Kidney (tissue), 14 donors: ENCODE results near the gene PHF2. TPM values are rescaled to one million over a fixed set of nuclear protein-coding genes. Genes with fewer than 3 reads are reported as not detected.

Experiments
- DNase-seq, 5 donors: peaks; one replicate each; pipeline ENCODE4 v3.0.0-alpha.2; 2013 to 2020
- FAIRE-seq: peaks from 2 replicates; lab custom pipeline; 2012; peaks lifted over from hg19 to GRCh38; lab: Jason Lieb, UNC
- H3K27ac ChIP-seq, 2 donors: one replicate each; pipeline ENCODE4 v1.7.0; 2013; ENCODE audit warnings: low read depth in 2 of 2, low read length in 2 of 2, inconsistent platforms in 1 of 2
- H3K27me3 ChIP-seq: one replicate; pipeline ENCODE4 v1.7.1; 2013; ENCODE audit warnings: low read length, inconsistent platforms; ENCODE audit not compliant: control insufficient read depth, insufficient read depth
- H3K36me3 ChIP-seq, 3 donors: one replicate each; pipeline versions ENCODE4 v1.7.0 to v1.7.1; 2013; ENCODE audit warnings: low read length in 3 of 3, control low read depth in 1 of 3, inconsistent platforms in 1 of 3; ENCODE audit not compliant: insufficient read depth in 3 of 3, control insufficient read depth in 2 of 3
- H3K4me1 ChIP-seq, 3 donors: one replicate each; pipeline versions ENCODE4 v1.7.0 to v1.7.1; 2013; ENCODE audit warnings: low read length in 3 of 3, inconsistent platforms in 1 of 3, low read depth in 1 of 3; ENCODE audit not compliant: control insufficient read depth in 2 of 3, insufficient read depth in 2 of 3
- H3K4me3 ChIP-seq, 3 donors: one replicate each; pipeline versions ENCODE4 v1.7.0 to v1.8.1; 2013; ENCODE audit warnings: low read length in 3 of 3, control low read depth in 1 of 3, inconsistent platforms in 1 of 3
- H3K9ac ChIP-seq, 3 donors: one replicate each; pipeline versions ENCODE4 v1.7.0 to v1.7.1; 2013; ENCODE audit warnings: low read length in 3 of 3, control low read depth in 1 of 3, inconsistent platforms in 1 of 3
- H3K9me3 ChIP-seq, 3 donors: one replicate each; pipeline versions ENCODE4 v1.7.0 to v1.7.1; 2013; ENCODE audit warnings: low read length in 3 of 3, control low read depth in 1 of 3, inconsistent platforms in 1 of 3; ENCODE audit not compliant: control insufficient read depth in 2 of 3, insufficient read depth in 1 of 3
- intact Hi-C: fragments of 100-400 bp; cut with DNase I; formaldehyde crosslinking; loops from one replicate; pipeline ENCODE4 v1.11.1; 2022
- polyA plus RNA-seq: library from polyadenylated mRNA; stranded (reverse); fragments of 350-450 nt; fragmentation: Illumina TruSeq; extraction: RNeasy Lipid Tissue Mini Kit (QIAGEN cat#74804); gene quantifications from one replicate; pipeline ENCODE4 v1.2.3, GENCODE V29; 2014; ENCODE audit warnings: low read depth, low replicate concordance; ENCODE audit not compliant: insufficient read depth
- total RNA-seq: library from RNA; stranded (reverse); fragmentation: NEBNext Ultra II Directional; extraction: Animal tissue kit (Norgen Biotek cat#: 25700); gene quantifications from one replicate; pipeline ENCODE4 v1.2.1, GENCODE V29; 2021
- TF ChIP-seq, protein P1 (sequence below): IDR thresholded peaks from 3 replicates; pipeline ENCODE4 v1.5.1; 2012; ENCODE audit warnings: mild to moderate bottlenecking, moderate library complexity, borderline replicate concordance; ENCODE audit not compliant: insufficient read depth; ENCODE audit errors: extremely low read depth
- donor health status: control.
- donor health status: control.
- donor health status: control.
- donor health status: control.
- donor health status: control.
- donor health status: DM: yes; HTN: yes; CAD: no.
- donor health status: Normal renal cell carcinoma (clear cell type).

PHF2 gene
- total and polyA plus RNA-seq, 2 donors from 2014 or later = 10.2 to 30.7 TPM

- no peak overlapping the region for H3K27ac ChIP-seq
- H3K36me3 ChIP-seq = peaks cover 0 to under 1% (median 0%) of the 10 kb centered on the region in 3 donors
- H3K4me3 ChIP-seq = no peak overlapping the region
- no peaks in the 10 kb centered on the region for H3K27me3 ChIP-seq
- DNase-seq (peak in 1 of 5 donors; percentile 42), FAIRE-seq (no peak)
- intact Hi-C loops = no loop called here
- no peaks in the 10 kb centered on the region for H3K9me3 ChIP-seq
- peaks cover 0 to 5% (median 5%) of the 10 kb centered on the region in 3 donors for H3K4me1 ChIP-seq
- TF ChIP-seq, protein P1, sequence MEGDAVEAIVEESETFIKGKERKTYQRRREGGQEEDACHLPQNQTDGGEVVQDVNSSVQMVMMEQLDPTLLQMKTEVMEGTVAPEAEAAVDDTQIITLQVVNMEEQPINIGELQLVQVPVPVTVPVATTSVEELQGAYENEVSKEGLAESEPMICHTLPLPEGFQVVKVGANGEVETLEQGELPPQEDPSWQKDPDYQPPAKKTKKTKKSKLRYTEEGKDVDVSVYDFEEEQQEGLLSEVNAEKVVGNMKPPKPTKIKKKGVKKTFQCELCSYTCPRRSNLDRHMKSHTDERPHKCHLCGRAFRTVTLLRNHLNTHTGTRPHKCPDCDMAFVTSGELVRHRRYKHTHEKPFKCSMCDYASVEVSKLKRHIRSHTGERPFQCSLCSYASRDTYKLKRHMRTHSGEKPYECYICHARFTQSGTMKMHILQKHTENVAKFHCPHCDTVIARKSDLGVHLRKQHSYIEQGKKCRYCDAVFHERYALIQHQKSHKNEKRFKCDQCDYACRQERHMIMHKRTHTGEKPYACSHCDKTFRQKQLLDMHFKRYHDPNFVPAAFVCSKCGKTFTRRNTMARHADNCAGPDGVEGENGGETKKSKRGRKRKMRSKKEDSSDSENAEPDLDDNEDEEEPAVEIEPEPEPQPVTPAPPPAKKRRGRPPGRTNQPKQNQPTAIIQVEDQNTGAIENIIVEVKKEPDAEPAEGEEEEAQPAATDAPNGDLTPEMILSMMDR = no peak
- no peak overlapping the region for H3K9ac ChIP-seq
Observed at GRCh38 chr9:93600504-93600903, 24.1 kb downstream of the PHF2 start.

- DNase-seq (no peak), FAIRE-seq (no peak)
- Histone ChIP-seq H3K4me3 (no peak overlapping the region), H3K27ac (no peak overlapping the region), H3K9me3 (no peaks in the 10 kb centered on the region), H3K4me1 (peaks cover 0 to 5% (median 5%) of the 10 kb centered on the region in 3 donors), H3K9ac (no peak overlapping the region), H3K27me3 (no peaks in the 10 kb centered on the region), H3K36me3 (no peaks in the 10 kb centered on the region)
- intact Hi-C loops = no loop called here
- TF ChIP-seq, protein P1 = no peak
Observed at GRCh38 chr9:93601063-93601462, 24.7 kb downstream of the PHF2 start.

DNA sequence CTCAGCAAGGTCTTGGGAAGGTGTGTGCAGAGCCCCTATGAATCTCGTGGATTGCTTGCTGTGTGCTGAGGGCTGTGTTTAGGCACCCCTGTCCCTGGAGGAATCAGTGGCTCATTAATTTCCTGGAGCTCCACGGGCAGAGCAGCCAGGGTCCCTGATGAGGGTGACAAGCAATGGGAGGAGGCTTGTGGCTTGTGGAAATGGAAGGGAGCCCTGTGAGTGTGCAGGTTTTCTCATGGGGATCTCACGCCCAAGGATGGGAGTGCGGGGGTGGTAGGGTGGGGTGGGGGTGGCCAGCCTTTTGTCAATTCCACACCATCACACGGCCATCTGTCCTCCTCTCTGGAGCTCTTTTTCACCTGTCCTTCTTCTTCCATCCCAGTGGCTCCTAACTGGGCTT is 25.3 kb downstream of the PHF2 start:
- H3K9ac ChIP-seq = no peak overlapping the region
- FAIRE-seq (no peak), DNase-seq (no peak)
- peaks cover 0 to 5% (median 5%) of the 10 kb centered on the region in 3 donors for H3K4me1 ChIP-seq
- H3K36me3 ChIP-seq = no peaks in the 10 kb centered on the region
- no peaks in the 10 kb centered on the region for H3K27me3 ChIP-seq
- intact Hi-C loops = no loop called here
- no peak overlapping the region for H3K27ac ChIP-seq
- H3K4me3 ChIP-seq = no peak overlapping the region
- TF ChIP-seq, protein P1 = no peak
- H3K9me3 ChIP-seq = peaks cover 0 to 3% (median 0%) of the 10 kb centered on the region in 3 donors

DNA sequence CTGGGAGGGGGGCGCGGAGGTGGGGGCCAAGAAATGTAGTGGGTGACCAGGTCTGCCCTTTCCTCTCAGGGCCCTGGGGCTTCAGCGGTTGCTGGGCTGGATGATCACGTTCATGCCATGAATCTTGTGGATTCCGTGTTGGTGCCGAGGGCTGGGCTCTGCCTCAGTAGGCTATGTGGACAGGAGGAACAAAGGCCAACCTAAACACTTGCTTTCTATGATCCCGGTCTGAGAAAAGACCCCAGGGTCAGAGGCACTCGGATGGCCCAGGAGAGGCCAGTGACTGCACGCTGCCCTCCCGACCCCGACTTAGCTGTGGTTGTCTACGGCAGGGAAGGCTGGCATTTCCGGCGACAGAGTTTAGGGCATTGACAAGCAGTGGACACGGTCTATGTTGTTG is 26.6 kb downstream of the PHF2 start:
- DNase-seq (no peak), FAIRE-seq (no peak)
- no peak overlapping the region for H3K4me3 ChIP-seq
- no peak overlapping the region for H3K27ac ChIP-seq
- H3K9me3 ChIP-seq = peaks cover 0 to 3% (median 0%) of the 10 kb centered on the region in 3 donors
- H3K36me3 ChIP-seq = no peaks in the 10 kb centered on the region
- peaks cover 0 to 5% (median 5%) of the 10 kb centered on the region in 3 donors for H3K4me1 ChIP-seq
- TF ChIP-seq, protein P1 = no peak
- no peaks in the 10 kb centered on the region for H3K27me3 ChIP-seq
- H3K9ac ChIP-seq = no peak overlapping the region
- intact Hi-C loops = no loop called here
